ENCODE measurements around the gene WBP1. TPM values are rescaled to one million over a fixed set of nuclear protein-coding genes. Genes with fewer than 3 reads are reported as not detected.

The WBP1 gene
- total and polyA plus RNA-seq, 10 of the 15 experiments (the other 5 are each of a cell fraction or from before 2014, with no cell fraction given), result 4.2 to 76.8 (median 43.8) TPM

- TF ChIP-seq BCL11A (IDR thresholded peaks at IDR 0.05; ENCODE audit: low read depth, low read length) (no peak), NKRF (conservative IDR thresholded peaks at IDR 0.05) (0 out of 2 replicates have a peak, but pooled peaks have one; percentile 42), ETV6 (conservative IDR thresholded peaks at IDR 0.05 in 1 of 2, IDR thresholded peaks at IDR 0.05 in 1 of 2; ENCODE audit: borderline replicate concordance in 1 of 2, low read depth in 1 of 2) (no peak), IKZF1 (conservative IDR thresholded peaks at IDR 0.05) (peak; percentile 80; the same call in 1 of the 2 replicates), STAT1 (conservative IDR thresholded peaks at IDR 0.05) (no peak), E2F4 (IDR thresholded peaks at IDR 0.05; ENCODE audit: low read depth, low read length) (no peak), ATF2 (IDR thresholded peaks at IDR 0.05; ENCODE audit: low read length) (no peak), RBBP5 (conservative IDR thresholded peaks at IDR 0.05) (no peak), SREBF2 (IDR thresholded peaks at IDR 0.05; ENCODE audit: low read length) (no peak), TCF12 (IDR thresholded peaks at IDR 0.05; ENCODE audit: low read depth, low read length) (peak; percentile 83), E2F8 (IDR thresholded peaks at IDR 0.05; ENCODE audit: low read depth, partially characterized antibody) (no peak), SREBF1 (IDR thresholded peaks at IDR 0.05; ENCODE audit: low read length) (no peak)
- TF ChIP-seq, protein P1, sequence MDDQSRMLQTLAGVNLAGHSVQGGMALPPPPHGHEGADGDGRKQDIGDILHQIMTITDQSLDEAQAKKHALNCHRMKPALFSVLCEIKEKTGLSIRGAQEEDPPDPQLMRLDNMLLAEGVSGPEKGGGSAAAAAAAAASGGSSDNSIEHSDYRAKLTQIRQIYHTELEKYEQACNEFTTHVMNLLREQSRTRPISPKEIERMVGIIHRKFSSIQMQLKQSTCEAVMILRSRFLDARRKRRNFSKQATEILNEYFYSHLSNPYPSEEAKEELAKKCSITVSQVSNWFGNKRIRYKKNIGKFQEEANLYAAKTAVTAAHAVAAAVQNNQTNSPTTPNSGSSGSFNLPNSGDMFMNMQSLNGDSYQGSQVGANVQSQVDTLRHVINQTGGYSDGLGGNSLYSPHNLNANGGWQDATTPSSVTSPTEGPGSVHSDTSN (IDR thresholded peaks at IDR 0.05; ENCODE audit: insufficient replicate concordance, low read depth, low read length), result no peak
- TF ChIP-seq, protein P2, sequence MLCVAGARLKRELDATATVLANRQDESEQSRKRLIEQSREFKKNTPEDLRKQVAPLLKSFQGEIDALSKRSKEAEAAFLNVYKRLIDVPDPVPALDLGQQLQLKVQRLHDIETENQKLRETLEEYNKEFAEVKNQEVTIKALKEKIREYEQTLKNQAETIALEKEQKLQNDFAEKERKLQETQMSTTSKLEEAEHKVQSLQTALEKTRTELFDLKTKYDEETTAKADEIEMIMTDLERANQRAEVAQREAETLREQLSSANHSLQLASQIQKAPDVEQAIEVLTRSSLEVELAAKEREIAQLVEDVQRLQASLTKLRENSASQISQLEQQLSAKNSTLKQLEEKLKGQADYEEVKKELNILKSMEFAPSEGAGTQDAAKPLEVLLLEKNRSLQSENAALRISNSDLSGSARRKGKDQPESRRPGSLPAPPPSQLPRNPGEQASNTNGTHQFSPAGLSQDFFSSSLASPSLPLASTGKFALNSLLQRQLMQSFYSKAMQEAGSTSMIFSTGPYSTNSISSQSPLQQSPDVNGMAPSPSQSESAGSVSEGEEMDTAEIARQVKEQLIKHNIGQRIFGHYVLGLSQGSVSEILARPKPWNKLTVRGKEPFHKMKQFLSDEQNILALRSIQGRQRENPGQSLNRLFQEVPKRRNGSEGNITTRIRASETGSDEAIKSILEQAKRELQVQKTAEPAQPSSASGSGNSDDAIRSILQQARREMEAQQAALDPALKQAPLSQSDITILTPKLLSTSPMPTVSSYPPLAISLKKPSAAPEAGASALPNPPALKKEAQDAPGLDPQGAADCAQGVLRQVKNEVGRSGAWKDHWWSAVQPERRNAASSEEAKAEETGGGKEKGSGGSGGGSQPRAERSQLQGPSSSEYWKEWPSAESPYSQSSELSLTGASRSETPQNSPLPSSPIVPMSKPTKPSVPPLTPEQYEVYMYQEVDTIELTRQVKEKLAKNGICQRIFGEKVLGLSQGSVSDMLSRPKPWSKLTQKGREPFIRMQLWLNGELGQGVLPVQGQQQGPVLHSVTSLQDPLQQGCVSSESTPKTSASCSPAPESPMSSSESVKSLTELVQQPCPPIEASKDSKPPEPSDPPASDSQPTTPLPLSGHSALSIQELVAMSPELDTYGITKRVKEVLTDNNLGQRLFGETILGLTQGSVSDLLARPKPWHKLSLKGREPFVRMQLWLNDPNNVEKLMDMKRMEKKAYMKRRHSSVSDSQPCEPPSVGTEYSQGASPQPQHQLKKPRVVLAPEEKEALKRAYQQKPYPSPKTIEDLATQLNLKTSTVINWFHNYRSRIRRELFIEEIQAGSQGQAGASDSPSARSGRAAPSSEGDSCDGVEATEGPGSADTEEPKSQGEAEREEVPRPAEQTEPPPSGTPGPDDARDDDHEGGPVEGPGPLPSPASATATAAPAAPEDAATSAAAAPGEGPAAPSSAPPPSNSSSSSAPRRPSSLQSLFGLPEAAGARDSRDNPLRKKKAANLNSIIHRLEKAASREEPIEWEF (IDR thresholded peaks at IDR 0.05; ENCODE audit: insufficient replicate concordance, low read depth, low read length), result no peak
Observed at GRCh38 chr2:74440378-74441169, 17.7 kb upstream of the WBP1 start (continued).
